Parathyroid adenoma (tissue), 2 donors: ENCODE data around the gene PHKG1.
"Not testable (repeated sequence)": the region's sequence is repeated elsewhere in the genome, so short reads cannot be mapped to it uniquely, and the experiment has no call there.

Experiments used
- H2AFZ ChIP-seq: fragments of 300-600 bp; sonication (generic); one replicate; pipeline ENCODE4 v1.7.0; 2017; ENCODE audit warnings: antibody characterized with exemption, mild to moderate bottlenecking
- H3K27ac ChIP-seq: fragments of 300-600 bp; sonication (generic); one replicate; pipeline ENCODE4 v1.7.0; 2017
- H3K27me3 ChIP-seq: fragments of 300-600 bp; sonication (generic); one replicate; pipeline ENCODE4 v1.7.0; 2017; ENCODE audit warnings: low read length; ENCODE audit not compliant: control insufficient read depth, insufficient read depth
- H3K36me3 ChIP-seq: fragments of 300-600 bp; sonication (generic); one replicate; pipeline ENCODE4 v1.7.0; 2017; ENCODE audit warnings: low read length; ENCODE audit not compliant: control insufficient read depth, insufficient read depth
- H3K4me1 ChIP-seq: fragments of 300-600 bp; sonication (generic); one replicate; pipeline ENCODE4 v1.7.0; 2017; ENCODE audit warnings: control low read depth
- H3K4me2 ChIP-seq: fragments of 300-600 bp; sonication (generic); one replicate; pipeline ENCODE4 v1.7.0; 2017; ENCODE audit warnings: low read length
- H3K4me3 ChIP-seq: fragments of 300-600 bp; sonication (generic); one replicate; pipeline ENCODE4 v1.7.0; 2017; ENCODE audit warnings: low read depth, low read length
- H3K79me2 ChIP-seq: fragments of 300-600 bp; sonication (generic); one replicate; pipeline ENCODE4 v1.7.0; 2017; ENCODE audit warnings: control low read depth
- H3K9ac ChIP-seq: fragments of 300-600 bp; sonication (generic); one replicate; pipeline ENCODE4 v1.7.0; 2017; ENCODE audit warnings: mild to moderate bottlenecking
- H3K9me3 ChIP-seq: fragments of 300-600 bp; sonication (generic); one replicate; pipeline ENCODE4 v1.7.0; 2017; ENCODE audit warnings: low read length; ENCODE audit not compliant: control insufficient read depth
- CTCF ChIP-seq: fragments of 300-600 bp; sonication (generic); IDR thresholded peaks from one replicate; pipeline ENCODE4 v1.7.0; 2017; ENCODE audit warnings: antibody characterized with exemption, mild to moderate bottlenecking
- donor health status: primary hyperparathyroidism.

Gene PHKG1

GRCh38 chr7:56097700-56098099 lies 4.9 kb upstream of the PHKG1 start:
- H3K4me2 ChIP-seq, result no peak overlapping the region
- no peaks in the 10 kb centered on the region for H3K27me3 ChIP-seq
- H2AFZ ChIP-seq, result no peak overlapping the region
- no peaks in the 10 kb centered on the region for H3K9me3 ChIP-seq
- H3K4me1 ChIP-seq, result peaks cover 5% of the 10 kb centered on the region
- H3K9ac ChIP-seq, result no peak overlapping the region
- no peak overlapping the region for H3K4me3 ChIP-seq
- H3K36me3 ChIP-seq, result no peaks in the 10 kb centered on the region
- no peaks in the 10 kb centered on the region for H3K79me2 ChIP-seq
- H3K27ac ChIP-seq, result no peak overlapping the region
- TF ChIP-seq CTCF, result no peak

DNA sequence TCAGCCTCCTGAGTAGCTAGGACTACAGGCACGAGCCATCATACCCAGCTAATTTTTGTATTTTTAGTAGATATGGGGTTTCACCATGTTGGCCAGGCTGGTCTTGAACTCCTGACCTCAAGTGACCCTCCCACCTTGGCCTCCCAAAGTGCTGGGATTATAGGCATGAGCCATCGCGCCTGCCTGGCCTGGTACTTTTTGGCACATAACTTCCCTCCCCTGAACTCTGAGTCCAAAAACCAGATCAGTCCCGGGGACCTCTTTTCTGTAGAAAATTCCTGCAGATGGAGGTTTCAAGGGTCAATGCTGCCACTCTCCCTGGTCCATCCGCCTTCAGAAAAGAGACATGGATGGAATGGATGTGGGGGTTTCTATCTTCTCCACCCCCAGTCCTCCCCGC lies 364 bp downstream of the PHKG1 start:
- H2AFZ ChIP-seq, result peak overlapping the region; percentile 88
- not testable (repeated sequence) for H3K79me2 ChIP-seq, H3K36me3 ChIP-seq, H3K9me3 ChIP-seq, H3K9ac ChIP-seq, H3K4me3 ChIP-seq, H3K27me3 ChIP-seq
- peak overlapping the region; percentile 58 for H3K27ac ChIP-seq
- H3K4me1 ChIP-seq, result peaks cover 12% of the 10 kb centered on the region
- peak overlapping the region; percentile 28 for H3K4me2 ChIP-seq

DNA sequence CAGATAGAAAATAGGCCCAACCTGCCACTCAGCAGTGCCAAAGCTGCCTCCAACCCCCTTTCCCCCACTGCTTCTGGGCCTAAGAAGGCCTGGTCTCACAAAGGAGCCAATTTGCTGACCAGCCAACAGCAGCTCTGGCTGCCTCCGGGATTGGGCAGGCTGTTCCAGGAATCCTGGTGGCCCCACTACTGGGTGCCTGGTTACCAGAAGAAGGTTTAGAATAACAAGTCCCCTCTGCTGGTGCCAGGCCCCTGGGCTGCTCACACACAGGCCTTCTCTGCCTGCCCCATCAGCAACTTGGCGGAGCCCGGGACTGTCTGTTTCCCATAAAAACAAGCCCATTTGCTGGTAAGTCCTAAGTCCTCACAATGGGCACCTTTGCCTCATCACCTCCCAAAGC lies 1.2 kb downstream of the PHKG1 start:
- Histone ChIP-seq H3K4me2 (no peak overlapping the region), H3K9me3 (no peaks in the 10 kb centered on the region), H3K9ac (no peak overlapping the region), H3K27ac (no peak overlapping the region), H3K36me3 (no peaks in the 10 kb centered on the region), H3K4me3 (no peak overlapping the region), H2AFZ (no peak overlapping the region), H3K79me2 (no peaks in the 10 kb centered on the region), H3K27me3 (no peaks in the 10 kb centered on the region), H3K4me1 (peaks cover 12% of the 10 kb centered on the region)
- TF ChIP-seq CTCF, result no peak

- TF ChIP-seq CTCF, result no peak
These were observed 5.3 kb downstream of the PHKG1 start for GRCh38 chr7:56087445-56087844.

GRCh38 chr7:56086761-56087160 lies 6.0 kb downstream of the PHKG1 start:
- Histone ChIP-seq H3K9ac (no peak overlapping the region), H3K79me2 (no peaks in the 10 kb centered on the region), H3K9me3 (no peaks in the 10 kb centered on the region), H3K36me3 (no peaks in the 10 kb centered on the region), H3K4me1 (no peaks in the 10 kb centered on the region), H2AFZ (no peak overlapping the region), H3K27me3 (no peaks in the 10 kb centered on the region), H3K27ac (no peak overlapping the region), H3K4me3 (no peak overlapping the region), H3K4me2 (no peak overlapping the region)
- no peak for TF ChIP-seq CTCF

More at GRCh38 chr7:56087445-56087844, 5.3 kb downstream of the PHKG1 start:
- Histone ChIP-seq H3K27ac (no peak overlapping the region), H3K27me3 (no peaks in the 10 kb centered on the region), H3K4me1 (peaks cover 4% of the 10 kb centered on the region), H3K9ac (no peak overlapping the region), H2AFZ (no peak overlapping the region), H3K9me3 (no peaks in the 10 kb centered on the region), H3K4me2 (no peak overlapping the region), H3K79me2 (no peaks in the 10 kb centered on the region), H3K4me3 (no peak overlapping the region), H3K36me3 (no peaks in the 10 kb centered on the region)
